ENCODE data around the gene TNFRSF9. TPM values are rescaled to one million over a fixed set of nuclear protein-coding genes. Genes with fewer than 3 reads are reported as not detected.

Gene TNFRSF9
- polyA plus RNA-seq, 1 donor (not counting 4 experiments of a cell fraction or from before 2014, with no cell fraction given) = not detected

GRCh38 chr1:7890853-7891252 lies 49.8 kb downstream of the TNFRSF9 start:
- no peaks in the 10 kb centered on the region for H3K79me2 ChIP-seq (ENCODE audit: control insufficient read depth, insufficient read depth, low read length)
- dilution Hi-C loops (cut with MboI; ENCODE audit: extremely low pct_ligation_motif_present, low sequenced_read_pairs) = no loop called here
- H4K20me1 ChIP-seq (ENCODE audit: control insufficient read depth, extremely low read depth, insufficient read depth, low read length) = no peaks in the 10 kb centered on the region
- no peak for FAIRE-seq
- H3K9ac ChIP-seq (ENCODE audit: control insufficient read depth, extremely low read depth, insufficient read depth, low read length) = no peak overlapping the region
- no peak overlapping the region for H3K27ac ChIP-seq (ENCODE audit: control insufficient read depth, insufficient read depth, low read length)
- TF ChIP-seq EZH2 (IDR thresholded peaks at IDR 0.05; ENCODE audit: low read length) = no peak
- TF ChIP-seq, protein P1, sequence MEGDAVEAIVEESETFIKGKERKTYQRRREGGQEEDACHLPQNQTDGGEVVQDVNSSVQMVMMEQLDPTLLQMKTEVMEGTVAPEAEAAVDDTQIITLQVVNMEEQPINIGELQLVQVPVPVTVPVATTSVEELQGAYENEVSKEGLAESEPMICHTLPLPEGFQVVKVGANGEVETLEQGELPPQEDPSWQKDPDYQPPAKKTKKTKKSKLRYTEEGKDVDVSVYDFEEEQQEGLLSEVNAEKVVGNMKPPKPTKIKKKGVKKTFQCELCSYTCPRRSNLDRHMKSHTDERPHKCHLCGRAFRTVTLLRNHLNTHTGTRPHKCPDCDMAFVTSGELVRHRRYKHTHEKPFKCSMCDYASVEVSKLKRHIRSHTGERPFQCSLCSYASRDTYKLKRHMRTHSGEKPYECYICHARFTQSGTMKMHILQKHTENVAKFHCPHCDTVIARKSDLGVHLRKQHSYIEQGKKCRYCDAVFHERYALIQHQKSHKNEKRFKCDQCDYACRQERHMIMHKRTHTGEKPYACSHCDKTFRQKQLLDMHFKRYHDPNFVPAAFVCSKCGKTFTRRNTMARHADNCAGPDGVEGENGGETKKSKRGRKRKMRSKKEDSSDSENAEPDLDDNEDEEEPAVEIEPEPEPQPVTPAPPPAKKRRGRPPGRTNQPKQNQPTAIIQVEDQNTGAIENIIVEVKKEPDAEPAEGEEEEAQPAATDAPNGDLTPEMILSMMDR (optimal IDR thresholded peaks at IDR 0.05 in 1 of 3, IDR thresholded peaks at IDR 0.05 in 1 of 3, conservative IDR thresholded peaks at IDR 0.05 in 1 of 3; ENCODE audit: extremely low read depth in 1 of 3, insufficient read depth in 2 of 3, low read length in 3 of 3) = no peak
- H3K27me3 ChIP-seq (ENCODE audit: control insufficient read depth, extremely low read depth, insufficient read depth, low read length) = peaks cover 4% of the 10 kb centered on the region
- no peaks in the 10 kb centered on the region for H3K9me1 ChIP-seq (ENCODE audit: control insufficient read depth, extremely low read depth, insufficient read depth, low read length)
- H3K9me3 ChIP-seq (ENCODE audit: control insufficient read depth, low read depth, low read length) = no peaks in the 10 kb centered on the region
- no peak overlapping the region for H2AFZ ChIP-seq (ENCODE audit: control insufficient read depth, low read length)
- H3K4me1 ChIP-seq (ENCODE audit: control insufficient read depth, extremely low read depth, insufficient read depth, low read length) = peaks cover 4% of the 10 kb centered on the region
- H3K4me2 ChIP-seq (ENCODE audit: control insufficient read depth, extremely low read depth, insufficient read depth, low read depth, low read length) = no peak overlapping the region
- DNase-seq (ENCODE audit: low read depth, low spot score) = no peak
- H3K4me3 ChIP-seq (ENCODE audit: control insufficient read depth in 2 of 3, extremely low read depth in 1 of 3, insufficient read depth in 2 of 3, low read depth in 1 of 3, low read length in 3 of 3) = no peak overlapping the region
- no peaks in the 10 kb centered on the region for H3K36me3 ChIP-seq (ENCODE audit: control insufficient read depth in 2 of 2, extremely low read depth in 1 of 2, insufficient read depth in 2 of 2, low read length in 2 of 2)

- no peak overlapping the region for H3K27ac ChIP-seq (ENCODE audit: control insufficient read depth, insufficient read depth, low read length)
- H4K20me1 ChIP-seq (ENCODE audit: control insufficient read depth, extremely low read depth, insufficient read depth, low read length) = no peaks in the 10 kb centered on the region
- H3K27me3 ChIP-seq (ENCODE audit: control insufficient read depth, extremely low read depth, insufficient read depth, low read length) = peaks cover 4% of the 10 kb centered on the region
- TF ChIP-seq, protein P1 (optimal IDR thresholded peaks at IDR 0.05 in 1 of 3, IDR thresholded peaks at IDR 0.05 in 1 of 3, conservative IDR thresholded peaks at IDR 0.05 in 1 of 3; ENCODE audit: extremely low read depth in 1 of 3, insufficient read depth in 2 of 3, low read length in 3 of 3) = no peak
- TF ChIP-seq EZH2 (IDR thresholded peaks at IDR 0.05; ENCODE audit: low read length) = no peak
- no peaks in the 10 kb centered on the region for H3K36me3 ChIP-seq (ENCODE audit: control insufficient read depth in 2 of 2, extremely low read depth in 1 of 2, insufficient read depth in 2 of 2, low read length in 2 of 2)
- no peak overlapping the region for H3K9ac ChIP-seq (ENCODE audit: control insufficient read depth, extremely low read depth, insufficient read depth, low read length)
- H3K9me3 ChIP-seq (ENCODE audit: control insufficient read depth, low read depth, low read length) = no peaks in the 10 kb centered on the region
- no peak overlapping the region for H2AFZ ChIP-seq (ENCODE audit: control insufficient read depth, low read length)
- FAIRE-seq = no peak
- DNase-seq (ENCODE audit: low read depth, low spot score) = no peak
- no peaks in the 10 kb centered on the region for H3K9me1 ChIP-seq (ENCODE audit: control insufficient read depth, extremely low read depth, insufficient read depth, low read length)
- dilution Hi-C loops (cut with MboI; ENCODE audit: extremely low pct_ligation_motif_present, low sequenced_read_pairs) = no loop called here
- no peaks in the 10 kb centered on the region for H3K79me2 ChIP-seq (ENCODE audit: control insufficient read depth, insufficient read depth, low read length)
- H3K4me1 ChIP-seq (ENCODE audit: control insufficient read depth, extremely low read depth, insufficient read depth, low read length) = peaks cover 4% of the 10 kb centered on the region
- H3K4me3 ChIP-seq (ENCODE audit: control insufficient read depth in 2 of 3, extremely low read depth in 1 of 3, insufficient read depth in 2 of 3, low read depth in 1 of 3, low read length in 3 of 3) = no peak overlapping the region
- H3K4me2 ChIP-seq (ENCODE audit: control insufficient read depth, extremely low read depth, insufficient read depth, low read depth, low read length) = no peak overlapping the region
These were observed 52.2 kb downstream of the TNFRSF9 start for GRCh38 chr1:7888248-7889081.

Measured in keratinocyte (primary cell).